HAP-1 (cell line): ENCODE measurements around the gene INF2.
A peak's percentile ranks its signal among the peaks of the same experiment; 100 is the strongest.
"Not testable (repeated sequence)": the region's sequence is repeated elsewhere in the genome, so short reads cannot be mapped to it uniquely, and the experiment has no call there.

Experiments used
- DNase-seq, 2 experiments: peaks; one replicate each; pipeline ENCODE4 v3.0.0-alpha.2; 2016 to 2020; ENCODE audit warnings: low spot score in 2 of 2
- H3K27me3 ChIP-seq: fragments of 250-450 bp; sonication (Bioruptor Pico); 2 replicates; pipeline ENCODE4 v1.5.1; 2020; ENCODE audit warnings: low read depth, mild to moderate bottlenecking, moderate library complexity
- H3K36me3 ChIP-seq: fragments of 250-450 bp; sonication (Bioruptor Pico); replicated peaks from 2 replicates; pipeline ENCODE4 v1.5.1; 2020; ENCODE audit warnings: mild to moderate bottlenecking
- H3K4me1 ChIP-seq: fragments of 250-450 bp; sonication (Bioruptor Pico); 2 replicates; pipeline ENCODE4 v1.5.1; 2020; ENCODE audit warnings: mild to moderate bottlenecking
- H3K4me3 ChIP-seq: fragments of 250-450 bp; sonication (Bioruptor Pico); 2 replicates; pipeline ENCODE4 v1.5.1; 2020; ENCODE audit warnings: mild to moderate bottlenecking, moderate library complexity
- H3K9me3 ChIP-seq: fragments of 250-450 bp; sonication (Bioruptor Pico); 2 replicates; pipeline ENCODE4 v1.5.1; 2020; ENCODE audit warnings: mild to moderate bottlenecking, moderate library complexity
- in situ Hi-C: fragments of 300-500 bp; cut with MboI; formaldehyde crosslinking; loops from 3 replicates; pipeline ENCODE4 v1.14.3; 2020; ENCODE audit warnings: low sequenced_read_pairs, inconsistent platforms, mixed read lengths

Gene INF2

GRCh38 chr14:104745431-104745830 is 56.0 kb downstream of the INF2 start:
- no peaks in the 10 kb centered on the region for H3K36me3 ChIP-seq
- H3K9me3 ChIP-seq = no peaks in the 10 kb centered on the region; the same call in 1 of the 2 replicates
- in situ Hi-C loops = no loop called here
- DNase-seq = no peak
- no peak overlapping the region for H3K4me3 ChIP-seq
- no peaks in the 10 kb centered on the region for H3K4me1 ChIP-seq
- no peaks in the 10 kb centered on the region for H3K27me3 ChIP-seq

- in situ Hi-C loops = no loop called here
- H3K4me1 ChIP-seq = no peaks in the 10 kb centered on the region
- DNase-seq = no peak
Observed at GRCh38 chr14:104746071-104746545, 56.7 kb downstream of the INF2 start.

GRCh38 chr14:104746934-104747481 is 57.6 kb downstream of the INF2 start:
- no peak for DNase-seq
- H3K4me3 ChIP-seq = no peak overlapping the region
- no peaks in the 10 kb centered on the region for H3K36me3 ChIP-seq
- in situ Hi-C loops = no loop called here
- no peaks in the 10 kb centered on the region for H3K27me3 ChIP-seq
- H3K4me1 ChIP-seq = peaks cover 3% of the 10 kb centered on the region
- no peaks in the 10 kb centered on the region; the same call in 1 of the 2 replicates for H3K9me3 ChIP-seq

More at GRCh38 chr14:104746071-104746545, 56.7 kb downstream of the INF2 start:
- Histone ChIP-seq H3K4me3 (no peak overlapping the region), H3K36me3 (no peaks in the 10 kb centered on the region), H3K9me3 (no peaks in the 10 kb centered on the region; the same call in 1 of the 2 replicates), H3K27me3 (no peaks in the 10 kb centered on the region)

DNA sequence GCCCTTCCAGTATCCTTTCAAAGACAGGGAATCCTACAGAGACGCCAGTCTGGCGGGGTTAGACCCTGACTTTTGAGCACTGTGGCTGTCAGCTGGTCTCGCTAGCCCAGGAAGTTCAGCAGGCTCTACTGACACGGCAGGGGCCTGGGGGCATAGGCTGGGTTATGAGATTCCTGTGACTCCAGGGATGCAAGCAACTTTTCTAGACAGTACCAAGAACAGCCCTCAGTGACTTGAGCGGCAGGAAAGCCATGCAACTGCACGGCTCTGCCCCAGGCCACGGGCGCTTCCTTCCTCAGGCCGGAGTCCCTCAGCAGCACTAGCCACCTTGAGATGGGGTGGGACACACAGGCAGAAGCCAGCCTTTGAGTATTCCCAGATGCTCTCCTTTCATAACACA is 58.5 kb downstream of the INF2 start:
- Histone ChIP-seq H3K36me3 (no peaks in the 10 kb centered on the region), H3K9me3 (no peaks in the 10 kb centered on the region; the same call in 1 of the 2 replicates), H3K4me1 (peaks cover 6% of the 10 kb centered on the region), H3K4me3 (no peak overlapping the region), H3K27me3 (no peaks in the 10 kb centered on the region)
- in situ Hi-C loops = no loop called here
- no peak for DNase-seq

DNA sequence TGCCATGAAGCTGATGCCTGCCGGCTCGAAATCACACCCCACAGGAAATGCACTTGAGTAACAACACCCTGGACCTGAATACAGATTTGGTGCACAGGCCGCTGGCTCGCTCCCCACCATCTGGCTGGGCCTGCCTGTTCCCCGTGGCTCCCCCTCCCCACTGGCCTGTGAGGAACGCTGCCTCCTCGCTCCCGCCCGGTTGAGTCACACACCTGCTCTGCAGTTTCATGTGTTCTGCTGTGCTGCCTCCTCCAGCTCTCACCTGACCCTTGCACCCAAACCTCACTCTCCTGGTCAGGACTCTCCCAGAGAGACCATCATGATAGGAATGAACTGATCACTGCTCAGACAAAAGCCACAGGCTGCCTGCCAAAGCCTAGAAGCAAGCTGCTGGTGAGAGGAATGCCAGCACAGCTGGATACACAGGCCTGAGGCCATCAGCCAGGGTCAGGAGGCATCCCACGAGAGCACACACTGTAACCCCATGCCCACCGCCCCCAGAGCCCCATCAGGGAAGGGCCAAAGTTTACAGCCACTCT is 59.8 kb downstream of the INF2 start:
- Histone ChIP-seq H3K27me3 (no peaks in the 10 kb centered on the region), H3K4me3 (no peak overlapping the region), H3K36me3 (peaks cover 4% of the 10 kb centered on the region), H3K4me1 (peaks cover 10% of the 10 kb centered on the region), H3K9me3 (no peaks in the 10 kb centered on the region; the same call in 1 of the 2 replicates)
- in situ Hi-C loops = no loop called here
- no peak for DNase-seq

- no peak for DNase-seq
- no peaks in the 10 kb centered on the region for H3K27me3 ChIP-seq
- no peak overlapping the region for H3K4me3 ChIP-seq
- peaks cover 12% of the 10 kb centered on the region for H3K36me3 ChIP-seq
- no peaks in the 10 kb centered on the region; the same call in 1 of the 2 replicates for H3K9me3 ChIP-seq
- in situ Hi-C loops = no loop called here
- H3K4me1 ChIP-seq = peaks cover 16% of the 10 kb centered on the region
Observed at GRCh38 chr14:104750056-104750752, 60.8 kb downstream of the INF2 start.

GRCh38 chr14:104750753-104751057 is 61.3 kb downstream of the INF2 start:
- H3K27me3 ChIP-seq, H3K4me3 ChIP-seq, H3K9me3 ChIP-seq, in situ Hi-C loops, DNase-seq: not testable (repeated sequence)
- Histone ChIP-seq H3K4me1 (peaks cover 16% of the 10 kb centered on the region), H3K36me3 (peaks cover 17% of the 10 kb centered on the region)

DNA sequence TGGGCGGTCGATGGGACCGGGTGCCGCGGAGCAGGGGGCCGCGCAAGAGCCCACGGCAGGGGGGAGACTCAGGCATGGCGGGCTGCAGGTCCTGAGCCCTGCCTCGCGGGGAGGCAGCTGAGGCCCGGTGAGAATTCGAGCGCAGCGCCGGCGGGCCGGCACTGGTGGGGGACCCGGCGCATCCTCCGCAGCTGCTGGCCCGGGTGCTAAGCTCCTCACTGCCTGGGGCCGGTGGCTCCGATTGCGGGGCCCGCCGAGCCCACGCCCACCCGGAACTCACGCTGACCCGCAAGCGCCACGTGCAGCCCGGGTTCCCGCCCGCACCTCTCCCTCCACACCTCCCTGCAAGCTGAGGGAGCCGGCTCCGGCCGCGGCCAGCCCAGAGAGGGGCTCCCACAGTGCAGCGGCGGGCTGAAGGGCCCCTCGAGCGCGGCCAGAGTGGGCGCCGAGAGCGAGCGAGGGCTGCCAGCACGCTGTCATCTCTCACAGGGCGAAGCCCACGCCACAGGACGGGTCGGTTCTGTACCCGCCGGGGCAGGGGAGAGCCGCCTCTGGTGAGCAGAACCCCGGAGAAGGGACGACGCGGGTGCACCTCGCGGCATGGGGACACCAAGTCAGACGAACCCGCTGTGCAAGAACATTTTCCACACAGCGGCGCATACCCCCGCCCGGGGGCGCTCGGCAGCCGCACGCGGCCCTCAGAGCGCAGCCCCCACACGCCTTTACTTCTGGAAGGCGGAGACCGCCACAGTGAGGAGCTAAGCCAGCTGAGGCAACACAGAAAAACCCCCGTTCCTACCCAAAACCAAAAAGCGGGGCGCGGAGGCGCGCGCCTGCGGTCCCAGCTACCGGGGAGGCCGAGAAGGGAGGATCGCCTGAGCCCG is 62.4 kb downstream of the INF2 start:
- peak; percentile 19 to 65 for DNase-seq
- peaks cover 27% of the 10 kb centered on the region for H3K36me3 ChIP-seq

GRCh38 chr14:104752423-104752734 is 63.0 kb downstream of the INF2 start:
- in situ Hi-C loops = no loop called here
- Histone ChIP-seq H3K27me3 (no peaks in the 10 kb centered on the region), H3K36me3 (peaks cover 31% of the 10 kb centered on the region), H3K4me1 (peaks cover 16% of the 10 kb centered on the region), H3K9me3 (no peaks in the 10 kb centered on the region; the same call in 1 of the 2 replicates), H3K4me3 (peak overlapping the region; percentile 100)
- DNase-seq = no peak

More for the DNA sequence above, 62.4 kb downstream of the INF2 start:
- in situ Hi-C loops = no loop called here
- Histone ChIP-seq H3K4me1 (peaks cover 16% of the 10 kb centered on the region), H3K4me3 (peak overlapping the region; percentile 100), H3K27me3 (no peaks in the 10 kb centered on the region), H3K9me3 (no peaks in the 10 kb centered on the region; the same call in 1 of the 2 replicates)

DNA sequence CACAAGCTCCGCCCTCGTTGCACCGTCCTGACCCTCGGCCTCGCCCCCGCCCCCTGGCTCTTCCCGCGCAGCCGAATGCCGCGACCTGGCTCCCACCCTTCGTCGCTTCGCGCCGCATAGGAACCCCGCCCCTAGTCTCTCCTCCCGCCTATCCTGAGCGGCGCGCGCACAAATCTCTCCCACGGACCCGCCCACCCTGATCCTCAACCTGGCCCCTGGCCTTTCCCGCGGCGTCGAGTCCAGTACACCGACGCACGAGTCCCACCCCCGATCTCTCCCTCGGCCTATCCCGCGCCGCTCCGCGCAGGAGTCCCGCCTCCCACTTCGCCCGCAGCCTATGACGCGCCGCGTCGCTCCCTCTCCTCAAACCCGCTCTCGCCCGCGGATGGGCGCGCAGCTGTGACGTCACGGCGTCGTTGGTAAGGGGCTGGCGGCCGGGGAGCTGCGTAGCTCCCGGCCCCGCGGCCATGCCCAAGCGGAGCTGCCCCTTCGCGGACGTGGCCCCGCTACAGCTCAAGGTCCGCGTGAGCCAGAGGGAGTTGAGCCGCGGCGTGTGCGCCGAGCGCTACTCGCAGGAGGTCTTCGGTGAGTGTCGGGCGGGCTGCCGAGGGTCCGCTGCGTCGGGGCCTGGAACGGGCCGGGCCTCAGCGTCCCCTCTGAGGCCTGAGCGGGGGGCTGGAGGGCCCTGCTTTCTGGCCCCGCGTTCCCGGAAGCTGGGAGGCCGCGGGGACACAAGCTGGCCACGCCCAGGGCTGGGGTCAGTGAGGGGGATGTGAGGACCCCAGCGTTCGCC is 63.5 kb downstream of the INF2 start, which contains the start of gene SIVA1:
SIVA1 (plus strand) TSS at position 413 of the 793 bp plus-strand sequence; CDS start at position 468, 55 bp downstream.
- no peaks in the 10 kb centered on the region for H3K27me3 ChIP-seq
- no peaks in the 10 kb centered on the region; the same call in 1 of the 2 replicates for H3K9me3 ChIP-seq
- H3K4me3 ChIP-seq = peak within 1 kb of the TSS; percentile 100
- peaks cover 16% of the 10 kb centered on the region for H3K4me1 ChIP-seq
- DNase-seq = peak; percentile 99 to 100
- peaks cover 35% of the 10 kb centered on the region for H3K36me3 ChIP-seq
- in situ Hi-C loops = no loop called here

DNA sequence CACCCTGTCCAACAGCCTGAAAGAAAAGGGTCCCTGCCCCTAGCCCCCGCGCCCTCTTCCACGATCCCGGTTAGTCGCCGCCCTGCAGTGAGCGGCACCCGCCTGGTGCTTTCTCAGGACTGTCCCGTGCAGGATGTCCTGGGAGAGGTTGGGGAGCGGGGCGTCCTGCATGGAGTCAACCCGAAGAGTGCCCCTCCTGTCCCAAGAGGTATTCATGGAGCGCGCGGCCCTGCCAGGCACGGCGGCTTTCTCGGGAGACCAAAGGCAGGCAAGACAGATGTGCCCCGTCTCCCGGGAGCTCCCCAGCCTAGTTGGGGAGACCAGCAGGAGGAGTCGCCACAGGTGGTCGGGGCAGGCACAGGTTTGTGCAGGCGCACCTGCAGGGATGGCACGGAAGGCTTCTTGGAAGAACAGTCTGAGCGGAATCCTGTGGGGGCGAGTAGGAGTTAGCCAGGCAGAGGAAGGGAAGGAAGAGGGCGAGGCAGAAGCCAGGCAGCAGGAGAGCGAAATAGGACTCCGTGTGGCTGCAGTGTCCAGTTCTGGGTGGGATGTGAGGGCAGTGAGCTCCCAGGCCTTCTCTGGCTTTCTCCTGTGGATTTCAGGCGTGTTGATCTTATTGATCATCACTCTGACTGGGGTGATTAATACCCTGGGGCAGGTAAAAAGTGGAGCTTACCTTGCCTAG is 64.3 kb downstream of the INF2 start:
- in situ Hi-C loops = no loop called here

DNA sequence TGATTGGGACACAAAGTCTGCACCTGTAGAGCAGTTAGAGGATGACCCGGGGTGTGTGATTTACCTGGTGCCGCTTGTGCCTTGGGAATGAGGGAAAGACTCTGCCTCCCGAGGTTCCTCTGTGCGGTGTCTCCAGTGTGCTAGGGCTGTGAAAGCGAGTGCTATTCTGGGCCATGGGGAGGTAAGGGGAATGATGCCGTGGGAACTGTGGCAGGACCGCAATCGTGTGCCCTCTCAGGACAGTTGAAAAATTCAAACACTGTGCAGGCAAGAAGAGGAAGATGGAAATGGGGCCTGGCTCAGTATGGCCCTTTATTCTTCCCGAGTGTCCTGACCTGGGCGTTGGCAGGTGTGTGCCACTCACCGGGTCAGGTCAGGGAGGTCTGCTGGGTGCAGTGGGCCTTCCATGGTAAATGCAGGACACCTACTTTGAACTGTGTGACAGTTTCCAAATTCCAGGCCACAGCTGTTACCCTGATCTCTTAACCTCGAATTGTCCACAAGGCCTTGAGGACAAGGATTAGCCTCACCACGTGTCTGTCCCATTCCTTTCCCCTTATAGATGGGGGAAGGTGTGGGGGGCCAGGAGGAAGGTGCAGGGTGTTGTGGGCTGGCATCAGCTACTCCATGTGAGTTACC is 64.9 kb downstream of the INF2 start:
- Histone ChIP-seq H3K27me3 (no peaks in the 10 kb centered on the region), H3K4me1 (peaks cover 16% of the 10 kb centered on the region), H3K36me3 (peaks cover 46% of the 10 kb centered on the region), H3K9me3 (no peaks in the 10 kb centered on the region; the same call in 1 of the 2 replicates), H3K4me3 (peak overlapping the region; percentile 100)
- no peak for DNase-seq
- in situ Hi-C loops = no loop called here

More for the DNA sequence above, 64.3 kb downstream of the INF2 start:
- no peak for DNase-seq
- Histone ChIP-seq H3K27me3 (no peaks in the 10 kb centered on the region), H3K4me3 (peak overlapping the region; percentile 100), H3K36me3 (peaks cover 40% of the 10 kb centered on the region), H3K4me1 (peaks cover 16% of the 10 kb centered on the region), H3K9me3 (no peaks in the 10 kb centered on the region; the same call in 1 of the 2 replicates)
